ENCODE results near the gene POLL.

Gene POLL

DNA sequence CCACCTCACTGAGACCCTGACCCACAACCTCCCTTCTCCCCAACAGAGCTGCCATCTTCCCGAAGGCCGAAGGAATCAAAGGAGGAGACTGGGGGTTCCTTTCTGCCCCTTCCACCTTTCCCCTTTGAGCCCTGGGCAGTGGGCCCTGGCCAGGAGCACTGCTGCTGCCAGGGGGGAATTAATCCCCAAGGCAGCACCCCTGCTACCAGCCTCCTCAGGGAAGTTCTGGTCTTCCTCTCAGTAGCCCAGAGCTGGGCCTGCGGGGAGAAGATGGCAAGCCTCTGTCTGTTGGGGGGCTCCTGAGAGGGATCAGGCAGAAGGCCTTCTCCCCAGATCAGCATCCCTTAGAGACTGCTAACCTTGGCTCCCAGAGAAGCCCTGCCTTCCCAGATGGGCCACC, 25.6 kb upstream of the POLL start:
- H3K79me1 ChIP-seq (ENCODE audit: low read depth, low read length) = no peaks in the 10 kb centered on the region
- H3K27ac ChIP-seq (replicated peaks; ENCODE audit: low read length) = no peak overlapping the region
- H3K23ac ChIP-seq (ENCODE audit: low read depth, low read length, poor library complexity) = no peak overlapping the region
- H2BK5ac ChIP-seq (ENCODE audit: low read length) = no peak overlapping the region
- no peak overlapping the region for H2BK120ac ChIP-seq (ENCODE audit: low read depth, low read length)
- no peak overlapping the region for H4K91ac ChIP-seq (ENCODE audit: low read depth, low read length, poor library complexity)
- H3K4me1 ChIP-seq (ENCODE audit: control insufficient read depth in 2 of 2, insufficient read depth in 1 of 2, low read depth in 1 of 2, low read length in 2 of 2) = peaks cover 11 to 45% of the 10 kb centered on the region in 2 donors
- H3K9me3 ChIP-seq (replicated peaks in 1 of 2; ENCODE audit: control insufficient read depth in 2 of 2, insufficient read depth in 1 of 2, low read depth in 1 of 2, low read length in 2 of 2) = no peaks in the 10 kb centered on the region
- H2AFZ ChIP-seq (ENCODE audit: low read length) = no peak overlapping the region
- no peak overlapping the region for H3K9ac ChIP-seq (ENCODE audit: low read depth, low read length, poor library complexity)
- peak overlapping the region; percentile 50 for H2BK15ac ChIP-seq (ENCODE audit: low read length)
- peak overlapping the region; percentile 65 for H3K18ac ChIP-seq (ENCODE audit: low read length)
- no peak overlapping the region for H3K14ac ChIP-seq (ENCODE audit: low read length)
- H3K4me2 ChIP-seq (ENCODE audit: insufficient read depth, low read length, poor library complexity, severe bottlenecking) = no peak overlapping the region
- DNase-seq (ENCODE audit: low spot score) = no peak
- H4K8ac ChIP-seq (ENCODE audit: low read depth, low read length) = no peak overlapping the region
- no peak overlapping the region for H2BK12ac ChIP-seq (ENCODE audit: low read length)
- no peak overlapping the region for H3K4me3 ChIP-seq (ENCODE audit: low read length in 2 of 2)
- H3K4ac ChIP-seq (ENCODE audit: low read length) = no peak overlapping the region
- H2AK5ac ChIP-seq (ENCODE audit: low read depth, low read length) = peak overlapping the region; percentile 12
- peaks cover 0 to 46% (median 0%) of the 10 kb centered on the region in 3 experiments for H3K27me3 ChIP-seq (ENCODE audit: control insufficient read depth in 3 of 3, insufficient read depth in 3 of 3, low read depth in 1 of 3, low read length in 3 of 3)
- peaks cover 3 to 12% of the 10 kb centered on the region in 2 donors for H3K36me3 ChIP-seq (replicated peaks in 1 of 2; ENCODE audit: control insufficient read depth in 2 of 2, insufficient read depth in 2 of 2, low read length in 2 of 2)
- WGBS, 2 donors (ENCODE audit: extremely low coverage in 2 of 2, insufficient read length in 2 of 2, insufficient replicate concordance in 1 of 2) = no CpG with 5 or more reads among the region's 3 CpGs

- Histone ChIP-seq H3K4me1 (ENCODE audit: control insufficient read depth in 2 of 2, insufficient read depth in 1 of 2, low read depth in 1 of 2, low read length in 2 of 2) (peaks cover 11 to 46% of the 10 kb centered on the region in 2 donors), H2AK5ac (ENCODE audit: low read depth, low read length) (no peak overlapping the region), H3K79me1 (ENCODE audit: low read depth, low read length) (no peaks in the 10 kb centered on the region), H3K23ac (ENCODE audit: low read depth, low read length, poor library complexity) (no peak overlapping the region), H3K9me3 (replicated peaks in 1 of 2; ENCODE audit: control insufficient read depth in 2 of 2, insufficient read depth in 1 of 2, low read depth in 1 of 2, low read length in 2 of 2) (no peaks in the 10 kb centered on the region), H3K36me3 (replicated peaks in 1 of 2; ENCODE audit: control insufficient read depth in 2 of 2, insufficient read depth in 2 of 2, low read length in 2 of 2) (peaks cover 5 to 12% of the 10 kb centered on the region in 2 donors), H3K27me3 (ENCODE audit: control insufficient read depth in 3 of 3, insufficient read depth in 3 of 3, low read depth in 1 of 3, low read length in 3 of 3) (peaks cover 0 to 39% (median 0%) of the 10 kb centered on the region in 3 experiments), H4K8ac (ENCODE audit: low read depth, low read length) (no peak overlapping the region), H3K27ac (replicated peaks; ENCODE audit: low read length) (no peak overlapping the region), H2BK5ac (ENCODE audit: low read length) (no peak overlapping the region), H2BK12ac (ENCODE audit: low read length) (no peak overlapping the region), H2BK120ac (ENCODE audit: low read depth, low read length) (no peak overlapping the region), H3K4ac (ENCODE audit: low read length) (no peak overlapping the region), H3K18ac (ENCODE audit: low read length) (peak overlapping the region; percentile 39), H3K4me2 (ENCODE audit: insufficient read depth, low read length, poor library complexity, severe bottlenecking) (no peak overlapping the region), H2AFZ (ENCODE audit: low read length) (no peak overlapping the region), H3K9ac (ENCODE audit: low read depth, low read length, poor library complexity) (peak overlapping the region; percentile 17), H3K4me3 (ENCODE audit: low read length in 2 of 2) (no peak overlapping the region), H2BK15ac (ENCODE audit: low read length) (no peak overlapping the region), H3K14ac (ENCODE audit: low read length) (no peak overlapping the region), H4K91ac (ENCODE audit: low read depth, low read length, poor library complexity) (no peak overlapping the region)
- DNase-seq (ENCODE audit: low spot score) = no peak
- no CpG with 5 or more reads among the region's 10 CpGs for WGBS, 2 donors (ENCODE audit: extremely low coverage in 2 of 2, insufficient read length in 2 of 2, insufficient replicate concordance in 1 of 2)
These were observed 24.8 kb upstream of the POLL start for GRCh38 chr10:101612872-101613271.

DNA sequence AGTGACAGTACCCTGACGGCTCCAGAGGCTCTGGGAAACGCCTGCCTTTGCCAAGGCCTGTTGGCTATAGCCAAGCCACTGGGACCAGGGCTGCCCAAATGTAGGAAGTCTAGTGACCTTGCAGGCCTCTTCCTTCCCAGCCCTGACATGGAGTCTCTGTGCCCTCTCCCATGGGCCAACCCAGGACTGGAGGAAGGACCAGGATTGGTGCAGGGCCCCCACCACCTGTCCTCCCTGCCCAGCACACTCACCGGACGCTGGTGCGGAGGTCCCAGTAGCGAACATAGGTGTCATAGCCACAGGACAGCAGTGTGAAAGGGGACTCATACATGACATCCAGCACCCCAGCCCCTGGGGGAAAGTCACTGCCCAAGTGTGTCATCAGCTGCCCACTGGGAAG, 24.0 kb upstream of the POLL start:
- Histone ChIP-seq H2BK120ac (ENCODE audit: low read depth, low read length) (no peak overlapping the region), H2BK15ac (ENCODE audit: low read length) (no peak overlapping the region), H2AK5ac (ENCODE audit: low read depth, low read length) (no peak overlapping the region), H3K4me2 (ENCODE audit: insufficient read depth, low read length, poor library complexity, severe bottlenecking) (no peak overlapping the region), H3K9ac (ENCODE audit: low read depth, low read length, poor library complexity) (peak overlapping the region; percentile 27), H3K79me1 (ENCODE audit: low read depth, low read length) (no peaks in the 10 kb centered on the region), H3K27ac (replicated peaks; ENCODE audit: low read length) (no peak overlapping the region), H4K91ac (ENCODE audit: low read depth, low read length, poor library complexity) (no peak overlapping the region), H2BK12ac (ENCODE audit: low read length) (no peak overlapping the region), H3K23ac (ENCODE audit: low read depth, low read length, poor library complexity) (no peak overlapping the region), H3K14ac (ENCODE audit: low read length) (no peak overlapping the region), H3K4me3 (ENCODE audit: low read length in 2 of 2) (no peak overlapping the region), H3K4ac (ENCODE audit: low read length) (peak overlapping the region; percentile 12), H4K8ac (ENCODE audit: low read depth, low read length) (no peak overlapping the region), H3K27me3 (ENCODE audit: control insufficient read depth in 3 of 3, insufficient read depth in 3 of 3, low read depth in 1 of 3, low read length in 3 of 3) (peaks cover 0 to 31% (median 0%) of the 10 kb centered on the region in 3 experiments), H2BK5ac (ENCODE audit: low read length) (no peak overlapping the region), H2AFZ (ENCODE audit: low read length) (no peak overlapping the region), H3K4me1 (ENCODE audit: control insufficient read depth in 2 of 2, insufficient read depth in 1 of 2, low read depth in 1 of 2, low read length in 2 of 2) (peaks cover 11 to 49% of the 10 kb centered on the region in 2 donors), H3K36me3 (replicated peaks in 1 of 2; ENCODE audit: control insufficient read depth in 2 of 2, insufficient read depth in 2 of 2, low read length in 2 of 2) (peaks cover 5 to 13% of the 10 kb centered on the region in 2 donors), H3K18ac (ENCODE audit: low read length) (peak overlapping the region; percentile 55), H3K9me3 (replicated peaks in 1 of 2; ENCODE audit: control insufficient read depth in 2 of 2, insufficient read depth in 1 of 2, low read depth in 1 of 2, low read length in 2 of 2) (no peaks in the 10 kb centered on the region)
- DNase-seq (ENCODE audit: low spot score) = no peak
- no CpG with 5 or more reads among the region's 6 CpGs for WGBS, 2 donors (ENCODE audit: extremely low coverage in 2 of 2, insufficient read length in 2 of 2, insufficient replicate concordance in 1 of 2)

DNA sequence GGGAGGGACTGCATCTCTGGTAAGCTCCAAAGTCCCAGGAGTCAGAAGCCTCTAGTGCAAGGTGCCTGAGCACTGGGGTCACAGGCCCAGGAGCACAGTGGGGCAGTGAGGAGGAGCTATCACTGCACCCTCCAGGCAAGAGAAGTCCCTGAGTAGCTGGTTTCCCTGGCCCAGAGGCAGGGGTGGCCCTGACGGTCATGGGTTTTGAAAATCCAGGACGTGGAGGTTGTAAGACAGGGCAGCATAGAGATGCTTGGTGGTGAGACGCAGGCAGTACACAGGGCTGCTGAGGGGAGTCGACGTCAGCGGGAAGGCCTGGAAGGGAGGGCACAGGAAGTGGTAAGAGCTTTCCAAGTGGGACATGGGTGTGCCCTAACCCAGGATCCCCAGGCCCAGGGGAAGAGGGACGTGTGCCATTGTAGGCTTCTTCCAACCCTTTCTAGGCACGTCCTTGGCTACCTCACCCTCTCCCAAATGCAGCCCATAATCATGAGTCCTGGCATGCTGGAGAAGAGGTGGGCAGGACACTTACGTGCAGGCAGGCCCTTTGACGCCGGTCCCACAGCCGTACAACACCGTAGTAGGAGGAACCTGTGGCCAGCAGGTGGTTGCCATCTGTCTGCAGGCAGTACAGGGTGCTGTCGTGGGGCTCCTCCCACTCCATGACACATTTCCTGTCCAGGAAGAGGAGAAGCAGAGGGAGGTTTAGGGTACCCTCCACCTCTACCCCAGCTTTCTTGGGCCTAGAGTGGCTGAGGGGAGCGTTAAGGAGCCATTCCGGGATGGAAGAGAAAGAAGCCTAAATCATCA, 23.2 kb upstream of the POLL start:
- H3K9ac ChIP-seq (ENCODE audit: low read depth, low read length, poor library complexity) = no peak overlapping the region
- H4K8ac ChIP-seq (ENCODE audit: low read depth, low read length) = peak overlapping the region; percentile 32
- H3K4me3 ChIP-seq (ENCODE audit: low read length in 2 of 2) = no peak overlapping the region
- H4K91ac ChIP-seq (ENCODE audit: low read depth, low read length, poor library complexity) = no peak overlapping the region
- no peaks in the 10 kb centered on the region for H3K79me1 ChIP-seq (ENCODE audit: low read depth, low read length)
- WGBS, 2 donors (ENCODE audit: extremely low coverage in 2 of 2, insufficient read length in 2 of 2, insufficient replicate concordance in 1 of 2) = no CpG with 5 or more reads among the region's 16 CpGs
- no peak overlapping the region for H2BK12ac ChIP-seq (ENCODE audit: low read length)
- no peak overlapping the region for H2AK5ac ChIP-seq (ENCODE audit: low read depth, low read length)
- H3K27me3 ChIP-seq (ENCODE audit: control insufficient read depth in 3 of 3, insufficient read depth in 3 of 3, low read depth in 1 of 3, low read length in 3 of 3) = peaks cover 0 to 23% (median 0%) of the 10 kb centered on the region in 3 experiments
- no peak overlapping the region for H2BK15ac ChIP-seq (ENCODE audit: low read length)
- H3K18ac ChIP-seq (ENCODE audit: low read length) = no peak overlapping the region
- no peak overlapping the region for H3K4me2 ChIP-seq (ENCODE audit: insufficient read depth, low read length, poor library complexity, severe bottlenecking)
- H3K27ac ChIP-seq (replicated peaks; ENCODE audit: low read length) = no peak overlapping the region
- DNase-seq (ENCODE audit: low spot score) = no peak
- H2BK5ac ChIP-seq (ENCODE audit: low read length) = no peak overlapping the region
- peaks cover 11 to 48% of the 10 kb centered on the region in 2 donors for H3K4me1 ChIP-seq (ENCODE audit: control insufficient read depth in 2 of 2, insufficient read depth in 1 of 2, low read depth in 1 of 2, low read length in 2 of 2)
- peaks cover 5 to 13% of the 10 kb centered on the region in 2 donors for H3K36me3 ChIP-seq (replicated peaks in 1 of 2; ENCODE audit: control insufficient read depth in 2 of 2, insufficient read depth in 2 of 2, low read length in 2 of 2)
- H2BK120ac ChIP-seq (ENCODE audit: low read depth, low read length) = no peak overlapping the region
- H3K9me3 ChIP-seq (replicated peaks in 1 of 2; ENCODE audit: control insufficient read depth in 2 of 2, insufficient read depth in 1 of 2, low read depth in 1 of 2, low read length in 2 of 2) = no peaks in the 10 kb centered on the region
- H3K14ac ChIP-seq (ENCODE audit: low read length) = no peak overlapping the region
- H2AFZ ChIP-seq (ENCODE audit: low read length) = no peak overlapping the region
- H3K4ac ChIP-seq (ENCODE audit: low read length) = no peak overlapping the region
- H3K23ac ChIP-seq (ENCODE audit: low read depth, low read length, poor library complexity) = no peak overlapping the region
